Measurements from ENCODE around the gene PRR23E.

PRR23E gene

GRCh38 chr3:127165036-127165435, 27.9 kb upstream of the PRR23E start:
- no peak for DNase-seq (ENCODE audit: low read depth in 2 of 2)

- DNase-seq (ENCODE audit: low read depth in 2 of 2): no peak
Measured at GRCh38 chr3:127165694-127166485, 27.0 kb upstream of the PRR23E start.

GRCh38 chr3:127166501-127167065, 26.3 kb upstream of the PRR23E start:
- no peak for DNase-seq (ENCODE audit: low read depth in 2 of 2)

GRCh38 chr3:127167315-127168043, 25.5 kb upstream of the PRR23E start:
- no peak for DNase-seq (ENCODE audit: low read depth in 2 of 2)

DNA sequence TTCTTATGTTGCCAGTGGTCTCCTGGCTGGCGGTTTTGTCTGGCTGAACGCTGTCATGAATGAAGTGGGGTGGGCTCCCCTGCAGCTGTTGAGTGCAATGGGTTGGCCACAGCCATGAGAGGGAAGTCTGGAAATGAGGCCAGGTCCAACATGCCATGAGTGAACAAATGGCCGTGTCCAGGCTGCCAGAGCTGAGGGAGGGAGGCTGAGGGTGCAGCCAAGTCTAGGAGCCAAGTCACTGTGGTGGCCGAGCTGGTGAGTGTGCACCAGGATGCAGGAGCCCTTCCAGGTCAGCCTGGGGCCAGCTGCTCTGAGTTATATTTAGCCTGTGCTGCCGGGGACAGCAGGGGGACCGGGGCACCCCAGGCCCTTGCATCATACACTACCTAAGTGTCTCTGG, 24.7 kb upstream of the PRR23E start:
- no peak for DNase-seq (ENCODE audit: low read depth in 2 of 2)

- DNase-seq (ENCODE audit: low read depth in 2 of 2): no peak
Measured at GRCh38 chr3:127170814-127171213, 22.1 kb upstream of the PRR23E start.

DNA sequence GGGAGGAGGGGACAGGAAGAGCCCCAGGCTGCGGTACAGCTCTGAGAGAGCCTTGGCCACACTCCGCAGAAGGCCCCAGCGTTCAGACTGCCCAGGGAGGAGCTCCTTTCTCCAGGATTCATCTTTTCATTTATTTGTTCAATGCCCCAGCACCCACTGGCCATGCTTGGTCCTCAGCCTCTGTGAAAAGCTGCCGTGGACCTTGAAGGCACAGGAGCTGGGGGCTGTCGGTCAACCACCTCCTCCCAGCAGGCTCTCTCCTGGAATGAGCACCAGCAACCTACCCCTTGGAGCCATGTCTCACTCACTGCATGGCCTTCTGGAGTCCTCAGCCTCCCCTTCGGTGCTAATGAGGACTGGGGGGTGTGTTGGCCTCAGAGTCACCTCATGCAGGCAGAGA, 21.6 kb upstream of the PRR23E start:
- DNase-seq (ENCODE audit: low read depth in 2 of 2): no peak

- DNase-seq (ENCODE audit: low read depth in 2 of 2): no peak
Measured at GRCh38 chr3:127171721-127172120, 21.2 kb upstream of the PRR23E start.

GRCh38 chr3:127172211-127172610, 20.7 kb upstream of the PRR23E start:
- no peak for DNase-seq (ENCODE audit: low read depth in 2 of 2)

GRCh38 chr3:127172781-127173515, 20.0 kb upstream of the PRR23E start:
- DNase-seq (ENCODE audit: low read depth in 2 of 2): no peak

- no peak for DNase-seq (ENCODE audit: low read depth in 2 of 2)
Measured at GRCh38 chr3:127173516-127174166, 19.3 kb upstream of the PRR23E start.

DNA sequence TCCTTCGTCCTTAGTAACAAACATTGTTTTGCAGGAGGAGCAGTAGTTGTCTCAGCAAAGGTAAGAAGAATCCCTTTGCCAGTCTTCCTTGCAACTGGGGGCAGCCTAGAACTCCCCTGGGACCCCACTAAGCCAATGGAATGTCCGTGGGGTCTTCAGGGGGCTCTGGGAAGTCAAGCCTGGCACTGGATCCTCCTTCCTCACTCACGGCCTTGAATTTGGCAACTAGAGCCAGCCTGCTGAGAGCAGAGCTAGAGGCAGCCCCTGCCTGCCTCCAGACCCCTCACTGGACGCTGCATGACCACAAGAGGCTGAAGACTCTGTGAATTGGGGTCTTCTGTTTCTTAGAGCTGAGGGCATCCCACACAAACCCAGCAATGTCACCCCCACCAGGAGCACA, 18.6 kb upstream of the PRR23E start:
- no peak for DNase-seq (ENCODE audit: low read depth in 2 of 2)

DNA sequence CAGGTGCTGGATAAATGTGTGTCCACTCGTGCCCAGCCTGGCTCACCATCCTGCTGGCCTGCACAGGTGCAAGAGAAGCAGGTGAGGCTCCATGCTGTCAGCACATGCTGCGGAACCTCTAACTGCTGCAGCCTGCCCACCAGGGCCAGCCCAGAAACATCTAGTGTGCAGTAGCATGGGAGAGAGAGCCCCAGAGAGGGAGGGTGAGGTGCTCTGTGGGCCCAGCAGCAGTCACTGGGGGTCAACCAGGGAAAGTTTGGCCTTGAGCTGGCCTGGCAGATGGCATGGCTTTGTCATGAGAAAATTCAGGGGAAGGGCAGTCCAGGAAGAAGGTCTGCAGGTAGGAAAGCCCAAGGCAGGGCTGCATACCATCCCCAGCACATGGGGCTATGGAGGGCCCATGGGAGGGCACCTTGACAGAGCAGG, 18.2 kb upstream of the PRR23E start:
- no peak for DNase-seq (ENCODE audit: low read depth in 2 of 2)

DNA sequence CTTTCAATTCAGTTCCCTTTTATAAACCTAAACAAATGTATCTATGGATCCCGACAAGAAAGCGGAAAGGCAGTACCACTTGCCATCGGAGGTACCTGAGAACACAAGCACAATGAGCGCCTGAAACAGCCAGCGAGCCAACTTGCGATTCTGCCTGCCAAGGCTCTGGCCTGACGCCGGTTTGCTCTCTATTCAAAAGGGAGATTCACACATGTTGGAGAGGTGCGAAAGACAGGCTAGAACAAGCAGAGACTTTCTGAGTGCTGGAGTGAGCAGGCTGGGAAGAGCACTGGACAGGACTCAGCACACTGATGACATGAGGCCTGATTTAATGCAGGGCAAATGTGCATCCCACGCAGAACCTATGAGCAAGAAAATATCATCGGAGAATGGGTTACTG, 17.7 kb upstream of the PRR23E start:
- DNase-seq (ENCODE audit: low read depth in 2 of 2): no peak

GRCh38 chr3:127177226-127177625, 15.7 kb upstream of the PRR23E start:
- DNase-seq (ENCODE audit: low read depth in 2 of 2): no peak

DNA sequence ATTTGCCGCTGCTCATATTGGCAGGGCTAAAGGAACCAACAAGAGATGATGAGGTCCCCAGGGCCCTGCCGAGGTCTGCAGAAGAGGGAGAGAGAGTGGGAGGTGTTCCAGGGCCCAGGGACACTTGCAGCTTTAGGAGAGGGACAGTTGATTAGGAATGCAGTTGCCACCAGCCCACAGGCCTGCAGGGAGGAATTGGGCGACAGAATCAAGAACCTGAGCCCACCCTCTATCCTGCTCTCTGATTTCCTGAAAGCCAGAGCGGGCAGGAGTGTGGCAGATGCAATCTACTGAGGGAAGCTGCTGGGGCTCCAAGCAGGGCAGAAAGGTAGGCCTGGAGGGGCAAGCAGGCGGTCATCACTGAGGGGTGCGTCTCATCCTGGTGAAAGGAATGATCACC, 12.1 kb upstream of the PRR23E start:
- no peak for DNase-seq (ENCODE audit: low read depth in 2 of 2)

DNA sequence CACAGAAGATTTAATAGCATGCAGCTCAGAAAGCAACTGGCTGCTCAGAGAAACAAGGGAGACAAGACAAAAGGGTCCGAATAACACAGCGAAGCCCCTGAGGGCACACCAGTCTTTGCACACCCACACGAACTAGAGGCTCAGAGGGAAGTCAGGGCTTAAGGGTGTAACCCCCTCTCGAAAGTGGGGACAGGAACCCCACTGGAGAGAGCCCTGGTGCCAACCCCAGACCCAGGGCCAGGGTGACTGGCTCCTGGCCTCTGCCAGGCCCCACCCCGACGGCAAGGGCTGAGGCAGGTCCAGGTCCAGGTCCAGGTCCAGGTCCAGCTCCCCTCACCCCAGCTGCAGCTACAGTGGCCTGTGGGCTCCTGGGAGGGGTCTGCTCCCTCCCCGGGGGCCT, 10.5 kb upstream of the PRR23E start:
- DNase-seq (ENCODE audit: low read depth in 2 of 2): no peak

DNA sequence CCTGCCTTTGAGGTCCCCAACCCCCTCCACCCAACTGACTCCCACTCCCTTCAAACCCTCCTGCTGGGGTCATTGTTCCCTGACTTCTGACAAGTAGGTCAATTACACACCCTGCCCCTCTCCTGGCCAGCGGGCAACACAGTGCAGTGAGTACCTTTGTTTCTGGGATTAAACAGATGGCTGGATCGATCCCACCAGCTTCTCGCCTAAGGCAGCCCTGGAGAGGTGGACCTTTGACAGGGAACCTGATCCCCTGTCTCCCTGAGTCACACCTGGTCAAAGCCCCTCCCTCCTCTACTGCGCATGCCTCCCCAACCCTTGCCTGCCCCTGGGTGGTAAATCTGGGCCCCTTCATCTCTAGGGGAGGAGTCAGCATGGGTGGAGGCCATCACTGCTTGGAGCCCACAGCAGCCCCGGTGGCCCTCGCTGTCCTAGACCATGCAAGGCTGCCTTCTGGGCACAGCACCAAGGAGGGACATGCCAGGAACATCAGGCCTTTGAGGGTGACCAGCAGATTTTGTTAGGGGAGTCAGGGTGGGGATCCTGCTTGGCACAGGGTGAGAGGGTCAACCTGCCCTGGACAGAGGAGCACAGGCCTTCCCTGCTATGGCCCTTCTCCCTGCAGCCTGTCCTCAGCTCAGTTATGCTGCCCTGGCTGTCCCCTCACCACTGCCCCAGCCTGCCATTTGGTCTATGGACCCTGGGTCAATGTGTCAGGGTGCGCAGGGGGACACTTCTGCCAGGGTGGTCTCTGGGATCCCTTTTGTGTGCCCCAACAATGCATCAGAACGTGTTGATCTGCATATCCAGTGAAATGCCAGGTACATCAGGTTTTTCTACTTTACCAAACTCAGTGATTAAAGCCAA, 9.8 kb upstream of the PRR23E start:
- DNase-seq (ENCODE audit: low read depth in 2 of 2): no peak

GRCh38 chr3:127183931-127184869, 8.7 kb upstream of the PRR23E start:
- no peak for DNase-seq (ENCODE audit: low read depth in 2 of 2)

DNA sequence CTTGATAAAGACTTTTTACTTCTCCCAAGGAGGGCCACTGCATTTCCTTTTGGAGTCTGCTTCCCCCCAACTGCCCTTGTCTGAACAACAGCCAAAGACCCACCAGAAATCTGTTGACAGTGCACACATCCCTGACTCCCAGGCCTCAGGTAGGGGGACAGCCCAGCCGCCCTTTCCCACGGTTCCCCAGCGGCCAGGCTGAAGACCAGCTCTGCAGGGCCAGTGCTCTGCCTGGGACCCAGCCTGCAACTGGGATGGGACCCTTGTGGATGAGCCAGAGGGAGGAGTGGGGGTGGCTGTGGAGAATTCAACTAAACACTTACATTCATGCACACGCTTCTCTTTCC, 8.1 kb upstream of the PRR23E start:
- DNase-seq (ENCODE audit: low read depth in 2 of 2): no peak
